GM21390 (cell line): Measurements from ENCODE around the gene HEPACAM.

Experiments
- ATAC-seq: cut with Tn5 transposase; IDR thresholded peaks from one replicate; pipeline ENCODE4 v1.9.1; 2021; ENCODE audit not compliant: unreplicated experiment

The HEPACAM gene

GRCh38 chr11:124870430-124870829 is 65.4 kb downstream of the HEPACAM start:
- ATAC-seq: no peak

GRCh38 chr11:124869856-124870387 is 65.9 kb downstream of the HEPACAM start:
- ATAC-seq: no peak

GRCh38 chr11:124869331-124869730 is 66.5 kb downstream of the HEPACAM start:
- no peak for ATAC-seq
